SH-SY5Y (cell line): Measurements from ENCODE around the gene NOS3.

Source experiments
- GATA2 ChIP-seq: IDR thresholded peaks from 2 replicates; pipeline ENCODE4 v1.6.1; 2011; ENCODE audit warnings: mild to moderate bottlenecking, low read depth, low read length
- GATA3 ChIP-seq: IDR thresholded peaks from 2 replicates; pipeline ENCODE4 v1.6.1; 2011; ENCODE audit warnings: low read depth, mild to moderate bottlenecking, low read length, moderate library complexity

DNA sequence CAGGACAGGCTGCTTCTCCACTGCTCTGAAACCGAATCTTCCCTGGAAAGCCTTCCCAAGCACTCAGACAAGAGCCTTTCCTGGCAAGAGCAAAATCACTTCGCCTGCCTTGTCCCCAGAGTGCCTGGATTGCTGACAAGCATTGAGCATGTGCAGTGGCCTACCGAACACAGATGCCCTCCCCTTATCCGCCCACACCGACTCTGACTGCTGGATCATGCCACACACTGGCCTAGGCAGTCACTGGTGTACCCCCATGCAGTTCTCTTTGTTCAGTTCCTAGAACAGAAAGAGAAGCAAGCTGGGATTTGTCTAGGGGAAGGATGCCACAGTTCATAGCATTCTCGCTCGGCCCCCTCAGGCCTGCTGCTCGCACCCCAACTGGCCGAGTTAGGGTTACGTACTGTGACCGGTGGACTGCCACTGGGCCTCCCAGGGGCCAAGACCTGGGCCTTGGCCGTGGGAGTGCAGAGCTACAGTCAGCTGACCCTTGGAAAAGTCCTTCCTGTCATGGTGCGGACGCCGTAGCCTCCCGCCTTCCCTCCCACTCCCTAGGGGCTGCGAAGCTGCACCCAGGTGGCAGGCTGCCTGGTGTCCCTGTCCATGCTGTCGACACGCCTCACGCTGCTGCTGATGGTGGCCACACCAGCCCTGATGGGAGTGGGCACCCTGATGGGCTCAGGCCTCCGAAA lies 44.4 kb downstream of the NOS3 start:
- TF ChIP-seq GATA3 (no peak), GATA2 (no peak)
